ENCODE results near the gene NAALADL2. TPM values are rescaled to one million over a fixed set of nuclear protein-coding genes. Genes with fewer than 3 reads are reported as not detected.

The NAALADL2 gene
- polyA plus RNA-seq, 2 of the 4 experiments (the other 2 are of a cell fraction) = 0.09 to 0.28 TPM

DNA sequence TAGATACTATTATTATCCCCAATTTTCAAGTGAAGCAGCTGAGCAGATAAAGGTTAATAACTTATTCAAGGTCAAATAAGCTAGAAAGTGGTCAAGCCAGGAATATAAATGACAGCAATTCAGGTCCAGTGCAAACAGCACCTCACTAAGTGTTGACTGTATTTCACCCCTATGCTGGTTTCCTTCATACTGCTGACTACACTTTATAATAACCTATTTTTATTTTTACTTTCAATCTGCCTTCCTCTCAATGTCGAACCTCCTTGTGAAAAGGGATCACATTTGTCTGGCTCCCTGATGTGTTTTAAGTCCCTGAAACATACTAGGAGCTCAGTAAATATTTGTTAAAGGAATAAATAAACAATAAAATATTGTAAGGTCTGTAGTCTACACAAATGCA lies 146.1 kb downstream of the NAALADL2 start:
- H3K4me3 ChIP-seq = no peak overlapping the region
- H3K4me1 ChIP-seq = no peaks in the 10 kb centered on the region
- CTCF ChIA-PET = no interaction called here
- H3K27ac ChIP-seq = no peak overlapping the region
- H3K4me2 ChIP-seq = no peak overlapping the region
- 7% methylated on average over 1 of the region's 1 CpG for WGBS (ENCODE audit: missing lambda C conversion rate)
- ATAC-seq (no peak), FAIRE-seq (no peak), DNase-seq (ENCODE audit: low read depth in 1 of 2, low spot score in 1 of 2) (no peak)
- POLR2A ChIA-PET = no interaction called here
- H3K9me3 ChIP-seq = no peaks in the 10 kb centered on the region
- TF ChIP-seq NPAS2 (CRISPR knock-in tag; IDR thresholded peaks at IDR 0.05; ENCODE audit: borderline replicate concordance) = no peak

DNA sequence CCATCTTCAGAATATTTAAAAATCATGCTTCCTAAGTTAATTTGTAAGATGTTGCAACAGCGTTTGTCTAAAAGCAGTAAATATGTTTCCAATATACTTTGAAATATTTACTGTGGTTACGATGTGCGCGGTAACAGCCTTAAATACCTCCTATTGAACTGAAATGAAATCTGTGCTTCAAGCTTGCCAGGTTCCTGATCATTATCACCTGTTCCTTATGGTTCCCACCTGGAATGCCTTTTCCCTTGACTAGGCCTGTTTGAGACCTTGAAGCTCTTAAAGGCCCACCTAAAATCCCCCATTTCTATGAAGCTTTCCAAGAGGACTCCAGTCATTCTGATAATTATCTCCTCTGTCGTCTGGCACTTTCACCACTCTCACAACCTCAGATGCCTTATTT lies 146.7 kb downstream of the NAALADL2 start:
- Histone ChIP-seq H3K27ac (no peak overlapping the region), H3K9me3 (no peaks in the 10 kb centered on the region), H3K4me3 (no peak overlapping the region), H3K4me1 (no peaks in the 10 kb centered on the region), H3K4me2 (no peak overlapping the region)
- FAIRE-seq = no peak
- CTCF ChIA-PET = no interaction called here
- WGBS (ENCODE audit: missing lambda C conversion rate) = 71% methylated on average over 5 of the region's 5 CpGs
- DNase-seq (ENCODE audit: low read depth in 1 of 2, low spot score in 1 of 2) = no peak
- no peak for ATAC-seq
- TF ChIP-seq CHD4 (IDR thresholded peaks at IDR 0.05; ENCODE audit: borderline replicate concordance) (no peak), TFCP2L1 (CRISPR knock-in tag; IDR thresholded peaks at IDR 0.05) (no peak)
- POLR2A ChIA-PET = no interaction called here

DNA sequence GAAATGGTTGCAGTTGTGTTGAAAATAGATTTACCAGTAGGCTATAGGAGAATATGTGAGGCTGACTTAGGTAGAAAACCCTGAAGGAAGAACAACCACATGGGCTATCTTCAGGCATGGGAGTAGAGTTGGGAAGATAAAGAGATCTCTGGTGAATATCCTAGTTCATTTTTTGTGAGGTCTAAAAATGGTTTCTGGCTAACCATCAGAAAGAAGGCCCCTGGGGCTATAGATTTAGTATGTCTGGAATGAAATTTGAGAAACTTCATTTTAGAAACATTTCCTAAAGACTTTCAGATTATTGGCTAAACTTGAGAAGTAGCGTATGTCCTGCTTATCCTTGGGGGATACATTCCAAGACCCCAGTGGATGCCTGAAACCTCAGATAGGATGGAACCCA lies 148.2 kb downstream of the NAALADL2 start:
- no peak overlapping the region for H3K4me3 ChIP-seq
- 87% methylated on average over 1 of the region's 1 CpG for WGBS (ENCODE audit: missing lambda C conversion rate)
- DNase-seq (ENCODE audit: low read depth in 1 of 2, low spot score in 1 of 2) (no peak), FAIRE-seq (no peak), ATAC-seq (no peak)
- H3K27ac ChIP-seq = no peak overlapping the region
- no peak overlapping the region for H3K4me2 ChIP-seq
- POLR2A ChIA-PET = no interaction called here
- CTCF ChIA-PET = no interaction called here
- no peaks in the 10 kb centered on the region for H3K9me3 ChIP-seq
- H3K4me1 ChIP-seq = no peaks in the 10 kb centered on the region
- no peak for TF ChIP-seq GATA3 (IDR thresholded peaks at IDR 0.05; ENCODE audit: borderline replicate concordance)
- no peak for TF ChIP-seq NPAS2 (CRISPR knock-in tag; IDR thresholded peaks at IDR 0.05; ENCODE audit: borderline replicate concordance)
- TF ChIP-seq RNF2 (IDR thresholded peaks at IDR 0.05; ENCODE audit: borderline replicate concordance, low read depth) = no peak
- TF ChIP-seq, protein P1, sequence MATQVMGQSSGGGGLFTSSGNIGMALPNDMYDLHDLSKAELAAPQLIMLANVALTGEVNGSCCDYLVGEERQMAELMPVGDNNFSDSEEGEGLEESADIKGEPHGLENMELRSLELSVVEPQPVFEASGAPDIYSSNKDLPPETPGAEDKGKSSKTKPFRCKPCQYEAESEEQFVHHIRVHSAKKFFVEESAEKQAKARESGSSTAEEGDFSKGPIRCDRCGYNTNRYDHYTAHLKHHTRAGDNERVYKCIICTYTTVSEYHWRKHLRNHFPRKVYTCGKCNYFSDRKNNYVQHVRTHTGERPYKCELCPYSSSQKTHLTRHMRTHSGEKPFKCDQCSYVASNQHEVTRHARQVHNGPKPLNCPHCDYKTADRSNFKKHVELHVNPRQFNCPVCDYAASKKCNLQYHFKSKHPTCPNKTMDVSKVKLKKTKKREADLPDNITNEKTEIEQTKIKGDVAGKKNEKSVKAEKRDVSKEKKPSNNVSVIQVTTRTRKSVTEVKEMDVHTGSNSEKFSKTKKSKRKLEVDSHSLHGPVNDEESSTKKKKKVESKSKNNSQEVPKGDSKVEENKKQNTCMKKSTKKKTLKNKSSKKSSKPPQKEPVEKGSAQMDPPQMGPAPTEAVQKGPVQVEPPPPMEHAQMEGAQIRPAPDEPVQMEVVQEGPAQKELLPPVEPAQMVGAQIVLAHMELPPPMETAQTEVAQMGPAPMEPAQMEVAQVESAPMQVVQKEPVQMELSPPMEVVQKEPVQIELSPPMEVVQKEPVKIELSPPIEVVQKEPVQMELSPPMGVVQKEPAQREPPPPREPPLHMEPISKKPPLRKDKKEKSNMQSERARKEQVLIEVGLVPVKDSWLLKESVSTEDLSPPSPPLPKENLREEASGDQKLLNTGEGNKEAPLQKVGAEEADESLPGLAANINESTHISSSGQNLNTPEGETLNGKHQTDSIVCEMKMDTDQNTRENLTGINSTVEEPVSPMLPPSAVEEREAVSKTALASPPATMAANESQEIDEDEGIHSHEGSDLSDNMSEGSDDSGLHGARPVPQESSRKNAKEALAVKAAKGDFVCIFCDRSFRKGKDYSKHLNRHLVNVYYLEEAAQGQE (IDR thresholded peaks at IDR 0.05) = no peak
- TF ChIP-seq TP53 (CRISPR knock-in tag; IDR thresholded peaks at IDR 0.05) = no peak
- no peak for TF ChIP-seq CEBPB (IDR thresholded peaks at IDR 0.05)
- TF ChIP-seq POLR2AphosphoS2 (conservative IDR thresholded peaks at IDR 0.05; ENCODE audit: low read length) = no peak
- no peak for TF ChIP-seq CHD4 (IDR thresholded peaks at IDR 0.05; ENCODE audit: borderline replicate concordance)
- no peak for TF ChIP-seq TFCP2L1 (CRISPR knock-in tag; IDR thresholded peaks at IDR 0.05)
- TF ChIP-seq, protein P2, sequence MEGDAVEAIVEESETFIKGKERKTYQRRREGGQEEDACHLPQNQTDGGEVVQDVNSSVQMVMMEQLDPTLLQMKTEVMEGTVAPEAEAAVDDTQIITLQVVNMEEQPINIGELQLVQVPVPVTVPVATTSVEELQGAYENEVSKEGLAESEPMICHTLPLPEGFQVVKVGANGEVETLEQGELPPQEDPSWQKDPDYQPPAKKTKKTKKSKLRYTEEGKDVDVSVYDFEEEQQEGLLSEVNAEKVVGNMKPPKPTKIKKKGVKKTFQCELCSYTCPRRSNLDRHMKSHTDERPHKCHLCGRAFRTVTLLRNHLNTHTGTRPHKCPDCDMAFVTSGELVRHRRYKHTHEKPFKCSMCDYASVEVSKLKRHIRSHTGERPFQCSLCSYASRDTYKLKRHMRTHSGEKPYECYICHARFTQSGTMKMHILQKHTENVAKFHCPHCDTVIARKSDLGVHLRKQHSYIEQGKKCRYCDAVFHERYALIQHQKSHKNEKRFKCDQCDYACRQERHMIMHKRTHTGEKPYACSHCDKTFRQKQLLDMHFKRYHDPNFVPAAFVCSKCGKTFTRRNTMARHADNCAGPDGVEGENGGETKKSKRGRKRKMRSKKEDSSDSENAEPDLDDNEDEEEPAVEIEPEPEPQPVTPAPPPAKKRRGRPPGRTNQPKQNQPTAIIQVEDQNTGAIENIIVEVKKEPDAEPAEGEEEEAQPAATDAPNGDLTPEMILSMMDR (IDR thresholded peaks at IDR 0.05) = no peak
- TF ChIP-seq PHF8 (IDR thresholded peaks at IDR 0.05; ENCODE audit: borderline replicate concordance, low read depth) = no peak
- no peak for TF ChIP-seq NFE2L2 (conservative IDR thresholded peaks at IDR 0.05; ENCODE audit: low read length)
- TF ChIP-seq FOSB (CRISPR knock-in tag; IDR thresholded peaks at IDR 0.05) = no peak
- TF ChIP-seq JUN (IDR thresholded peaks at IDR 0.05) = no peak
- TF ChIP-seq, protein P3, sequence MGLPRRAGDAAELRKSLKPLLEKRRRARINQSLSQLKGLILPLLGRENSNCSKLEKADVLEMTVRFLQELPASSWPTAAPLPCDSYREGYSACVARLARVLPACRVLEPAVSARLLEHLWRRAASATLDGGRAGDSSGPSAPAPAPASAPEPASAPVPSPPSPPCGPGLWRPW (IDR thresholded peaks at IDR 0.05) = no peak
- no peak for TF ChIP-seq EHF (CRISPR knock-in tag; IDR thresholded peaks at IDR 0.05)

Data from A549 (cell line).